Hippocampal formation (tissue), 2 donors: ENCODE measurements around the gene ANO1.
"Not testable (repeated sequence)": the region's sequence is repeated elsewhere in the genome, so short reads cannot be mapped to it uniquely, and the experiment has no call there.

Source experiments
- DNase-seq, 2 donors: peaks; one replicate each; lab custom pipeline; 2025; lab: John Stamatoyannopoulos, UW

ANO1 gene

DNA sequence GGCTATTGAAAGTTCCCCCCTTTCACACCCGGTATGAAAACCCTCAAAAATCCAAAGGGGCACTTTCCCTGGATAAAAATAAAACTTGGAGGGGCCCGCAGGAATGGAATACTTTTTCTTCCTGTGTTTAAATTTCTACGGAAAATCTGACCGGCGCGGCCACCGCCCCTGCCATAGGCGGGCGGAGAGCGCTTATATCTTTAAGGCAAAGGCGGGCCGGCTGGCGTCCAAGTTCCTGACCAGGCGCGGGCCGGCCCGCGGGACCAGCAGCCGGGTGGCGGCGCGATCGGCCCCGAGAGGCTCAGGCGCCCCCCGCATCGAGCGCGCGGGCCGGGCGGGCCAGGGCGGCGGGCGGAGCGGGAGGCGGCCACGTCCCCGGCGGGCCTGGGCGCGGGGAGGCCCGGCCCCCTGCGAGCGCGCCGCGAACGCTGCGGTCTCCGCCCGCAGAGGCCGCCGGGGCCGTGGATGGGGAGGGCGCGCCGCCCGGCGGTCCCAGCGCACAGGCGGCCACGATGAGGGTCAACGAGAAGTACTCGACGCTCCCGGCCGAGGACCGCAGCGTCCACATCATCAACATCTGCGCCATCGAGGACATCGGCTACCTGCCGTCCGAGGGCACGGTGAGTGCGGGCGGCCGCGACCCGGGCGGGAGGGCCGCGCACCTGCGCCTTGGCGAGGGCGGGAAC lies at the start of gene ANO1:
Gene ANO1, plus strand, starts transcription at position 223 of the 686 bp plus-strand sequence. Its CDS starts 290 bp downstream, at position 513.
- no peak for DNase-seq

DNA sequence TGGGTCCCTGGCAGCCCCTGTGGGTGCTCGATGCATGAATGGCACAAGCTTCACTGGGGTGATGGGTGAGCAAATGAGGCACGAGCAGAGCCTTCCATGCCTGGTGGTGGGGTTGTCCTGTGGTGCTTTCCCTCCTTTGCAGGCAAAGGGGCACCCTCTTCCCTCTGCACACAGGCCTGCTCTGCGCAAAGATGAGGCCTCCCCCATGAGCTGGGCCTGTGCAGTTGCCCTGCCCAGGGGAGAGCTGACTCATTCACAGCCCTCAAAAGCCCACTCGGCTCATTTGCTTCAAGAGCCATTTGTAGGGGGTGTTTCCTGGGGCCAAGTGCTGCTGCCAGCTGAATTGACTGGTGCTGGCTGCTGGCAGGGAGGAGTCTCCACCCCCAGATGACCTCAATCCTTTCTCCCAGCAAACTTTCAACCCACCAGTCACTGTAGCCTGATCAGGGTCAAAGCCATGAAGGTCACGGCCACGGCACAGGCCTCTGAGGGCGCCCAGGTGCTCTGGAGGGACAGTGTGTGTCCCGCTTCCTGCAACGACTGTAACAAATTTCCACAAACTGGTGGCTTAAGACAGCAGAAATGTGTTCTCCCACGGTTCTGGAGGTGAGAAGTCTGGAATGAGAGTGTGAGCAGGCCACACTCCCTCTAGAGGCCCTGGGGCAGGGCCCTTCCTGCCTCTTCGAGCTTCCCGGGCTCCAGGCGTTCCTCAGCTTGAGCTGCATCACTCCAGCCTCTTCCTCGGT lies 48.8 kb upstream of the ANO1 start:
- DNase-seq, result no peak

DNA sequence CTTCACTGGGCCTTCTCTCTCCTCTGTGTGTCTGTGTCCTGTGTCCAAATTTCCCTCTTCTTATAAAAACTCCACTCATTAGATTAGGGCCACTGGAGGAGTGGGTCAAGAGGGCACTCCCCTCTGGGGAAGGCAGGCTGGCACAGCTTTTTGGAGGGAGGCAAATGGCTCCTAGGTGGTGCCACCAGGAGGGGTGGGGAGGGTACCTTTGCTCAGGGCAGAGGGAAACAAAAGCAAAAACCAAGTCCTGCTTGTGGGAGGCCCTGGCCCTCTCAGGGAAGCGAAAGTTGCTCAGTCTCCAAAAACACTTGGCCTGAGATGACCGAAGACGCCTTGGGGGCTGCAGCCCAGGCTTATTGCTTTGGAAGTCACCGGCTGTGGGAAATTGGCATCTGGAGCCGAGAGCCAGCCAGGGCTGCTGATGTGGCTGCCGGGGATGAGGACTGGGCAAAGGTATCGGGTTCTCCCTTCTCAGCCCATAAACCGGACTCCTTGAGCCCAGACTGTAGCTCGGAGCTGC lies 48.2 kb upstream of the ANO1 start:
- DNase-seq, result no peak

- no peak for DNase-seq
Measured at GRCh38 chr11:70030412-70030811, 47.7 kb upstream of the ANO1 start.

GRCh38 chr11:70031631-70032469 lies 46.3 kb upstream of the ANO1 start:
- DNase-seq, result no peak

- DNase-seq, result no peak
Measured at GRCh38 chr11:70032470-70032795, 45.7 kb upstream of the ANO1 start.

- DNase-seq, result no peak
Measured at GRCh38 chr11:70032943-70033710, 45.0 kb upstream of the ANO1 start.

DNA sequence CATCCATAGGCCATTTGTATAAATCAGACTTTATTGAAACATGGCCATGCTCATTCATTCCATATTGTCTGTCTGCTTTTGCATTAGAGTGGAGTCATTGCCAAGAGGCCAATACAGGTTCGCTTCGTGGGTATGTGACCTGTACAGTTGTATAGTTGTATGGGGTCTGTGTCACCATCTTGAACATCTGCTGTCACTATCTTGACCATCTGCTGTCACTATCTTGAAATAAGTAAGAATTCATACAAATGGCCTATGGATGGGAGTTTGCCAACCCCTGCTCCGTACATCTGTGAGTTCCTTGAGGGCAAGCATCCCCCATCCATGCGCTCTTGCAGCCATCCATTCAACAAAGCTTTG lies 44.4 kb upstream of the ANO1 start:
- no peak for DNase-seq

- no peak for DNase-seq
Measured at GRCh38 chr11:70034740-70035365, 43.3 kb upstream of the ANO1 start.

GRCh38 chr11:70035665-70036064 lies 42.5 kb upstream of the ANO1 start:
- DNase-seq, result not testable (repeated sequence)

DNA sequence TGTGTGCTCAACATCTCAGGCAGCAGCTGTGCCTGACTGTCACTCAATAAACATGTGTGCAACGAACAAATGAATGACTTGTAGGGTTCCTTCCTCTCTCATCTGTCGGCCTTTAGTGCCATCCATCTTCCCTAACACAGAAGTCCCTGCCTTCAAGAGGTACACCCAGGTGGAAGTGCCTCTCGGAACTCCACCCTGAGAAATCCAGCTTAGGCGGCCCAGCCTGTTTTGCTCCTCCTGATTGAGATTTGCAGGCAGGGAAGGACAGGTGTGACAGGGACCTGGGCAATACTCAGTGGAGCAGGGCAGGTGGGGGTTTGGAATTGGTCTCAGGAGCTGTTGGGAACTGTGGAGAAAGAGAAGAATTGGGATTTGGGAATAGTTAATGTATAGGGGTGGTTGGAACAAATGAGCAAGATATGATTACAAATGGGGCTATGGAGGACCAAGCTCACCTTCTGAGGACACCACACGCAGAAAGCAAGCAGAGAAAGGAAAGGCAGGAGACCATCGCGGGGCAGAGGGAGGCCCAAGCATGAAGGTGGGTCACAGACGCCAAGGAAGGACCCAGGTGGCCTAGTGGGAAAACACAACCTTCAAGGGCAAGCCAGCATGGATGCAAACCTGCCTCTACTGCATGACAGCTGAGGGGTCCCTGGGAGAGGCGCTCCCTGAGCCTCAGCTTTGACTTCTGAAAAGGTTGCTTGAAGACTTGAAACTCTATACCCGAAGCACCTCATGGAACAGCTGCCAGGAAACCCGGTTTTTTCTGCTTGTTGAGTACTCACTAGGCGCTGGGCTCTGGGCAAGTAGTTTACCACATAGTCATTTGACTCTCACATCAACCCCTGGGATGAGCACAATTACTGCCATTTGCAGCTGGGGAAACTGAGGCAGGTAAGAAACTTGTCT lies 40.9 kb upstream of the ANO1 start:
- no peak for DNase-seq

DNA sequence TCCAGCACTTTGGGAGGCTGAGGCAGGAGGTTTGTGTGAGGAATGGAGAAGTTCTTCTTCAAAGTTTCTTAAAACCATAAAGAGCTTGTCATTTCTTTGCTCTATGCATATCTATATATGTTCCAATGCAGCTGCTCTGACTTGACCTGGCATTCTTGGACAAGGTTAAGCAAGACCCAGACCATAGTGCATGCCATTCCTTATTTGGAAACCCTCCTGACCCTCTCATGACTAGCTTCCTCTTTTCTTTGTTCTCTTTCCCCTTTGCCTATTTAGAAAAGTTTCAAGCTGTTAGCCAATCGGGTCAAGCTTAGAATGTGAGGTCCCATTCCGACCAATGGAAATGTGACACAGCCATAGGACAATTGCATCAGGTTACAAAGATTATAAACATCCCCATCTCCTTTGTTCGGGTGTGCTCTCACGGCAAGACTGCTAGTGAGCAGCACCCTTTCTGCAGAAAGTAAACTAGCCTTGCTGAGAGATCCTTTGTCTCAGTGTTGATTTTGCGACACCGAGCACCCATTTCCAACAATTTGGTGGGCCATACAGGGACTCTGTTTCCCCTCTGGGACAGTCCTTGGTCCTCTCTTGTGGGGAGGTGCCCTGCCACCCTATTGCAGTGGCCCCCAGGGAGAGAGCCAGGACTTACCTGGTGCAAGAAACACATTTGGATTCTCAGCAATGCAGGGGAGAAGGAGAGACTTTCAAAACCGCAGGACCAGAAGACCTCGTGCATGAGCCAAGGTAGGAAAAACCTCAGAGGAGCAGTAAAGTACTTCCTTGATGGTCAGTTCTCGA lies 39.9 kb upstream of the ANO1 start:
- DNase-seq, result no peak

DNA sequence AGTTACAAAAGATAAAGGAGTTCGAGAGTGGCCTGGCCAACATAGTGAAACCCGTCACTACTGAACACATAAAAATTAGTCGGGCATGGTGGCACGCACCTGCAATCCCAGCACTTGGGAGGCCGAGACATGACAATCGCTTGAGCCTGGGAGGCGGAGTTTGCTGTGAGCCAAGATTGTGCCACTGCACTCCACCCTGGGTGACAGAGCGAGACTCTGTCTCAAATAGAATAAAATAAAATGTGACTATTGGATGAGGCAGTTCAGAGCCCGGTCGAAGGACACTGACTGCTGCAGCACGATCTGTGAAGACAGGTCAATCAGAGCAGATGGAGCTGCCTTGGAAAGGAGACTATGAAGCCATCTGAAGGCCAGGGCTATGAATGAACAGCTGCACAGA lies 37.7 kb upstream of the ANO1 start:
- no peak for DNase-seq

GRCh38 chr11:70040869-70041501 lies 37.1 kb upstream of the ANO1 start:
- no peak for DNase-seq

- no peak for DNase-seq
Measured at GRCh38 chr11:70043482-70043881, 34.6 kb upstream of the ANO1 start.

DNA sequence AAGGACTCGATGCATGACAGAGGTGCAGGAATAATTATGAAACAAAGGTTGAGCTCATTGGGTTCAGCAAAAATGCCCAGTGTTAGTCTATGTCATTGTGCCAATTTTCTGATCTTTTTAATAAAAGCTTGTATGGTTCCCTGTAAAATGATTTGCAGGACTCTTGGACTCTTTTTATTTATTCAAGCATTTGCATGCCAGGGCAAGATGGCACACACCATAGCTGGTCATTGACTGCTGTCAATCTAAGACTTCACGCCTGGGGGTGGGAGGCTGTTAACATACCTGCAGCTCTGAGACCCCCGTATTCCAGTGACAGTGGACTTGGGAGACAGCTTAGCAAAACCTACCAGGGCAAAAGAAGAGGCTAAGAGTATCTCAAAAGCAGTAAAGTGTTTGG lies 32.0 kb upstream of the ANO1 start:
- DNase-seq, result no peak

DNA sequence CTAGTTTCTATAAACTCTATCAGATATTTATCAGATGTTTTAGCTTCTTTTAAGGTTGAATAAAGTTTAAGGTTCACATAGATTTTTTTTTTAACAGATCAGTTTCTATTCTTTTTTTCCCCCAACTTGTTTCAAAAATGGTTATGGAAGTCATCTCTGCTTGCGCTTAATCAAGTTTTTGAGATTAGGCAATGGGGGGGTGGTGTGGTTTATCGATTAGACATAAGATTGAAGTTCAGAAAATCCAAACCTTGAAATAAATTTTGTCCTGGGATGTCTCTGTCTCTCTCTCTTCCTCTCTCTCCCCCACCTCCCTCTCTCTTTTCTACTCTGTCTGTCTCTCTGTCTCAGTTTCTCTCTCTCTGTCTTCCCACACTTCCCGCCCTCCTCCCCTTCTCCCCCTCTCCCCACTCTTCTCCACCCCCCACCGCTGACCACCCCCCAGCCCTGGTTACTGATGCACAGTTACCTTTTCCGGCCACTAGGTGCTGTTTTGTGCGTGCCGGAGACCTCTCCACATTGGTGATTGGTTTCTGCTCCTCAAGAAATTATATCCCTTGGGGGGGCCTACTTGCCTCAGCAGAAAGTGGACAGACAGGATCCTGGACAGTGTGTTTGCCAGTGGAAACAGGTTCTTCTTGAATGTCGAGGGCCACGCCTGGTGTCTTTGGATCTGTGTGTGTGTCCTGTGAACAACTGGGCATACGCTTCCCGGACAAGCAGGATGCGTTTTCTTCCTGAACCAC lies 29.7 kb upstream of the ANO1 start:
- no peak for DNase-seq

GRCh38 chr11:70049045-70049444 lies 29.1 kb upstream of the ANO1 start:
- no peak for DNase-seq
